ENCODE measurements around the gene PCDHA7.

- TF ChIP-seq CTCF (IDR thresholded peaks at IDR 0.05) = no peak
- TF ChIP-seq POLR2AphosphoS5 (IDR thresholded peaks at IDR 0.05; ENCODE audit: insufficient read depth in 1 of 2, low read depth in 1 of 2) = no peak
Measured at GRCh38 chr5:140796718-140797095, 37.4 kb upstream of the PCDHA7 start.
